ENCODE data around the gene CYP27B1. TPM values are rescaled to one million over a fixed set of nuclear protein-coding genes. Genes with fewer than 3 reads are reported as not detected.
A peak's percentile ranks its signal among the peaks of the same experiment; 100 is the strongest.

CYP27B1 gene, protein sequence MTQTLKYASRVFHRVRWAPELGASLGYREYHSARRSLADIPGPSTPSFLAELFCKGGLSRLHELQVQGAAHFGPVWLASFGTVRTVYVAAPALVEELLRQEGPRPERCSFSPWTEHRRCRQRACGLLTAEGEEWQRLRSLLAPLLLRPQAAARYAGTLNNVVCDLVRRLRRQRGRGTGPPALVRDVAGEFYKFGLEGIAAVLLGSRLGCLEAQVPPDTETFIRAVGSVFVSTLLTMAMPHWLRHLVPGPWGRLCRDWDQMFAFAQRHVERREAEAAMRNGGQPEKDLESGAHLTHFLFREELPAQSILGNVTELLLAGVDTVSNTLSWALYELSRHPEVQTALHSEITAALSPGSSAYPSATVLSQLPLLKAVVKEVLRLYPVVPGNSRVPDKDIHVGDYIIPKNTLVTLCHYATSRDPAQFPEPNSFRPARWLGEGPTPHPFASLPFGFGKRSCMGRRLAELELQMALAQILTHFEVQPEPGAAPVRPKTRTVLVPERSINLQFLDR
- total RNA-seq: under 0.01 TPM

GRCh38 chr12:57766464-57767304 lies at the start of gene CYP27B1:
CYP27B1 (minus strand) TSS chr12:57767078; CDS start chr12:57767041, 37 bp downstream.
- H3K4me3 ChIP-seq (ENCODE audit: low read length in 3 of 3): peak within 1 kb of the TSS; percentile 35 to 65 (median 59)
- H3K27me3 ChIP-seq (ENCODE audit: control insufficient read depth in 3 of 3, insufficient read depth in 3 of 3, low read length in 3 of 3): peaks cover 49 to 51% (median 50%) of the 10 kb centered on the region in 3 donors
- H3K36me3 ChIP-seq (ENCODE audit: control insufficient read depth in 3 of 3, insufficient read depth in 3 of 3, low read length in 3 of 3): peaks cover 20 to 30% (median 21%) of the 10 kb centered on the region in 3 donors
- H3K9ac ChIP-seq (ENCODE audit: low read depth in 1 of 3, low read length in 3 of 3): peak within 1 kb of the TSS; percentile 23 to 43 (median 40)
- H3K4me1 ChIP-seq (ENCODE audit: control insufficient read depth in 3 of 3, insufficient read depth in 3 of 3, low read length in 3 of 3): peaks cover 27 to 44% (median 33%) of the 10 kb centered on the region in 3 donors
- no peak within 1 kb of the TSS for H3K27ac ChIP-seq (ENCODE audit: low read depth, low read length)
- no peaks in the 10 kb centered on the region for H3K9me3 ChIP-seq (ENCODE audit: control insufficient read depth in 3 of 3, low read length in 3 of 3)

DNA sequence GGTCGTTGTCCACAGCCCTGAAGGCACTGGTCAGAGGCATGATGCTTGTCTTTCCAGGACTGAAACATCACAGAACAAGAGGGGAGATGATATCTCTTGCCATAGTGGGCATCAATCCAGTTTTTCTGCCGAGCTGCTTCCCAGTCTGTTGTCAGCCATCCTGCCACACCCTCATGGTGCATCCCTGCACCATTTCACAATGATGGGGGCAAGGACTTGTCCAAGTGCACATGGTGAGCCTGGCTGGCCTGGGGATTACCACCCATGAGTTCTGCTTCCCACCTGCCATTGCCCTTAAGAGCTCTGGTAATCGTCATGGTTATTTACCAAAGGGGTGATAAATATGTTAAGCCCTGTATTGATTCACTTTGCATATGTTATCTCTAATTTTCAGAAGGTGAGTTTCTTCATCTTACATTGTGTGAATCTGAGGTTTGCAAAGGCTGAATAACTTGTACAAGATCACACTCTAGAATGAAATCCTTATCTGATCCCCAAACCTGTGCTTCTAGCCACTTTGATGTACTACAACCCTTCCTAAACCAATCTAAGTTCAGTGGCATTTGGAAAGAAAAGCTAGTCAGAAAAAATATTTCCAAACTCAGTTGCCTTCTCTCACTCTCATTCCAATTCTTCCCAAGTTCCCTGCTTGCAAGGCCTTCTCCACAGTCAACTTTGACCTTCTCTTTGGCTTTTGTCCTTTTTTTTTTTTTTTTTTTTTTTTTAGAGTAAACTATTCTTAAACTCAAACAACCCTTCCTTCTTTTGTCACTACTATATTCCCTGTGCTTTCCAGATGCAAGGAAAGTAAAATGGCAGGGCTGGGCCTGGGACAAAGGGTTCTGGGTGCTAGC lies 49.4 kb upstream of the CYP27B1 start:
- peak overlapping the region in 1 of 3 donors; percentile 45 for H3K9ac ChIP-seq (ENCODE audit: low read depth in 1 of 3, low read length in 3 of 3)
- no peaks in the 10 kb centered on the region for H3K9me3 ChIP-seq (ENCODE audit: control insufficient read depth in 3 of 3, low read length in 3 of 3)
- H3K27me3 ChIP-seq (ENCODE audit: control insufficient read depth in 3 of 3, insufficient read depth in 3 of 3, low read length in 3 of 3): no peaks in the 10 kb centered on the region
- peaks cover 18 to 36% (median 36%) of the 10 kb centered on the region in 3 donors for H3K4me1 ChIP-seq (ENCODE audit: control insufficient read depth in 3 of 3, insufficient read depth in 3 of 3, low read length in 3 of 3)
- H3K27ac ChIP-seq (ENCODE audit: low read depth, low read length): peak overlapping the region; percentile 2
- peaks cover 39 to 46% (median 41%) of the 10 kb centered on the region in 3 donors for H3K36me3 ChIP-seq (ENCODE audit: control insufficient read depth in 3 of 3, insufficient read depth in 3 of 3, low read length in 3 of 3)
- H3K4me3 ChIP-seq (ENCODE audit: low read length in 3 of 3): no peak overlapping the region

DNA sequence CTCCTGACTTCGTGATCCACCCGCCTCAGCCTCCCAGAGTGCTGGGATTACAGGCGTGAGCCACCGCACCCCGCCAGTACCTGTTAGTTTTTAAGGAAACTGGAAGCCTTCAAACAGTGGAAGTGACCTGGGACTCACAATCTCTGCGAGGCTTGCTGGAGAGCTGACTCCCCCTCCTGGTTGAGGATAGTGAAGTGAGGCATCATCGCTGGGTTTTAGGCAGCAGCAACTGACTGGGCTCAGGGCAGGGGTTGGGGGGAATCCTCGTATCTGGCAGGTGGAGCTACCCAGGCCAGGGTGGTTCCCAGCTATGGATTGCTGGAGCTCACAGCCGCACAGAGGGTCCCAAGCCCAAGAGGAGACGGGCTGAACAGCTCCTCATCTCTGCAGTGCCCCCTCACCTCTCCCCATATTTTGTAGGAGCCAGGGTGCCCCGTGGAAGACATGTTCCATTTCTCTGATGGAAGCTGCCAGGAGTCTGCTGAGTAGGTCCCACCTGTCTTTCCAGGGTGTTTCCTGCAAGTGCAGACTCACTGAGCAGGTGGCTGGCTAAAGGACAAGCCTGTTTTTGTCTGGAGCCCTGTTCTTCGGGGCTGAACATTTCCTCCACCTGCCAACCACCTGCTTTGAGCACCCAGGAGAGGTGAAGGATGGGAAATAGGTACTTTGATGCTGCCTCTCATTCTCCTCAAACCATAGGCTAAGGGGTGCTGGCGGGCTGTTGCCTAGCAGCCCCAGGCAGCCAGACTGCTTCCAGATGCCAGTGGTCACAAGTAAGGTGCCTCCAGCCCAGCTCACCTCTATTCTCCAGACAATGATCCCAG lies 48.5 kb upstream of the CYP27B1 start:
- H3K4me1 ChIP-seq (ENCODE audit: control insufficient read depth in 3 of 3, insufficient read depth in 3 of 3, low read length in 3 of 3): peaks cover 18 to 36% (median 36%) of the 10 kb centered on the region in 3 donors
- no peaks in the 10 kb centered on the region for H3K9me3 ChIP-seq (ENCODE audit: control insufficient read depth in 3 of 3, low read length in 3 of 3)
- H3K36me3 ChIP-seq (ENCODE audit: control insufficient read depth in 3 of 3, insufficient read depth in 3 of 3, low read length in 3 of 3): peaks cover 44 to 48% (median 47%) of the 10 kb centered on the region in 3 donors
- no peak overlapping the region for H3K27ac ChIP-seq (ENCODE audit: low read depth, low read length)
- H3K27me3 ChIP-seq (ENCODE audit: control insufficient read depth in 3 of 3, insufficient read depth in 3 of 3, low read length in 3 of 3): no peaks in the 10 kb centered on the region
- peak overlapping the region in 1 of 3 donors; percentile 45 for H3K9ac ChIP-seq (ENCODE audit: low read depth in 1 of 3, low read length in 3 of 3)
- no peak overlapping the region for H3K4me3 ChIP-seq (ENCODE audit: low read length in 3 of 3)

DNA sequence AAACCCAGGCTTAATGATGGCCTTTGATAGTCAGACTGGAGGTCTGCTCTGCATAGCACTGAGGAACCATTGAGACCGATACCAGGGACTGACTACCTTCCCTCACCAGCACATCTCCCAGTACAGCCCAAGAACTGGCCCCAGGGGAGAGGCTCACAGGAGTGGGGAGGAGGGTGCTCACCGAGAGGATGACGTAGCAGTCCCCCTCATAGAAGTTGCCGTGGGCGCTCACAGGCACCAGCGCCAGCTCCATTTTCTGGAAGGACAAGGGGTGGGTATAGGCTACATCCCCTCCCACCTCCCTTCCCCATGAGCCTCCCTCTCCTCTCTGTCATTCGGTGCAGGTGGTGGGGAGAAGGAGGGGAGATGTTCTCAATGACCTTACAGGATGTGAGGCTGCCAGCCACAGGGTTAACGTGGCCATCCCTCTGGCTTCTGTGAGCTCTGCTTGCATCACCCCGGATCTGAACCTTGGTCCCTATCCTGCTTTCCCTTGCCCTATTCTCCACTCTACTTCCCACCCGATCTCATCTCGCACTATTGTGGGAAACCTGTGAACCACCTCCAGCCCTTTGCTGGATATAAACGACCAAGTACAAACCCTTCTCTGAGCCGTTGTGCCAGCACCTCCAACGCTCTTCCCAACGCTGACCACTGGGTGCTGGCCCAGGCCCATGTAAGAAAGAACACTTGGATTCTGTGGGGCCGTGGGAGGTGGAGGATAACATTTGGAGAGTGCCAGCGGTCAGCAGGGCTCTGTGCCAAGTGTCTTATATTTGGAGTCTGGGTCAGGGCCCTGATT lies 47.3 kb upstream of the CYP27B1 start:
- Histone ChIP-seq H3K9ac (ENCODE audit: low read depth in 1 of 3, low read length in 3 of 3) (peak overlapping the region in 1 of 3 donors; percentile 16), H3K4me3 (ENCODE audit: low read length in 3 of 3) (no peak overlapping the region), H3K4me1 (ENCODE audit: control insufficient read depth in 3 of 3, insufficient read depth in 3 of 3, low read length in 3 of 3) (peaks cover 18 to 36% (median 34%) of the 10 kb centered on the region in 3 donors), H3K36me3 (ENCODE audit: control insufficient read depth in 3 of 3, insufficient read depth in 3 of 3, low read length in 3 of 3) (peaks cover 52 to 59% (median 53%) of the 10 kb centered on the region in 3 donors), H3K27ac (ENCODE audit: low read depth, low read length) (no peak overlapping the region), H3K9me3 (ENCODE audit: control insufficient read depth in 3 of 3, low read length in 3 of 3) (no peaks in the 10 kb centered on the region), H3K27me3 (ENCODE audit: control insufficient read depth in 3 of 3, insufficient read depth in 3 of 3, low read length in 3 of 3) (no peaks in the 10 kb centered on the region)

DNA sequence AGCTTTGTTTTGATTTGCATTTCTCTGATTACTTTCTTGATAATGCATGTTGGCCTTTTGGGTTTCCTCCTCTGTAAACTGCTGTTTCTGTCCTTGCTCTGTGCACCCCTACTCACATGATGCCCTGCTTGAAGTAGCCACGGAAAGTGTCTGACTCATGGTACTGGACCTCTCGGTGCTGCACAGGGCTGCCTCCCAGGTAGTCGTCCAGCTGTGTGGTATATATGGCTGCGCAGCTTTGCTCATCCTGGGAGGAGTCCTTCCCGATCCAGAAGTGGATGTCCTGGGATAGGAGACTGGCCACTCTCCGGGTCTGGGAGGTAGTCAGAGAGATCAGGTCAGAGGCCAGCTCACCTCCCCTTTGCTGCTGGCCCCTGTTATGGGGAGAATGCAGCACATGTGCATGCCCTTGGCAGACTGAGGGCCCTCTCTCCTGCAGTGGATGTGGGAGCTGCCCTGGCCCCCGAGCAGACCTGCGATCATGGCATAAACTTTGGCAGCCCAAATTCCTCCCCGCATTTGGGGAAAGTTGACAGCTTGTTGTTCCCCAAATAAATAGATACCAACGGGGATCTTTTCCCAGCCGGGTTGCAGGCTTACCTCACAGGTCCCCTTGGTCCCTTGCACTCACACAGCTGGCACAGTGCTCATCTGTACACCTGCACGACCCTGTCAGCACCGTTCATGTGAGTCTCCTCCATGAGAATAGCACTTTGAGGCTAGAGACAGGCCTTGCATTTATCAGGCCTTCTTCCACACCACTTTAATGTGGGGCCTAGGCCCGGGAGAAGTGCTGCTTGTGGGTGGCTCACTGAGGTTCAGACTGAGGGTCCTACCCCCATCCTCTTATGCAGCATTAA lies 46.5 kb upstream of the CYP27B1 start:
- Histone ChIP-seq H3K27ac (ENCODE audit: low read depth, low read length) (no peak overlapping the region), H3K36me3 (ENCODE audit: control insufficient read depth in 3 of 3, insufficient read depth in 3 of 3, low read length in 3 of 3) (peaks cover 52 to 61% (median 56%) of the 10 kb centered on the region in 3 donors), H3K9me3 (ENCODE audit: control insufficient read depth in 3 of 3, low read length in 3 of 3) (no peaks in the 10 kb centered on the region), H3K9ac (ENCODE audit: low read depth in 1 of 3, low read length in 3 of 3) (no peak overlapping the region), H3K4me3 (ENCODE audit: low read length in 3 of 3) (no peak overlapping the region), H3K27me3 (ENCODE audit: control insufficient read depth in 3 of 3, insufficient read depth in 3 of 3, low read length in 3 of 3) (no peaks in the 10 kb centered on the region), H3K4me1 (ENCODE audit: control insufficient read depth in 3 of 3, insufficient read depth in 3 of 3, low read length in 3 of 3) (peaks cover 18 to 36% (median 33%) of the 10 kb centered on the region in 3 donors)

DNA sequence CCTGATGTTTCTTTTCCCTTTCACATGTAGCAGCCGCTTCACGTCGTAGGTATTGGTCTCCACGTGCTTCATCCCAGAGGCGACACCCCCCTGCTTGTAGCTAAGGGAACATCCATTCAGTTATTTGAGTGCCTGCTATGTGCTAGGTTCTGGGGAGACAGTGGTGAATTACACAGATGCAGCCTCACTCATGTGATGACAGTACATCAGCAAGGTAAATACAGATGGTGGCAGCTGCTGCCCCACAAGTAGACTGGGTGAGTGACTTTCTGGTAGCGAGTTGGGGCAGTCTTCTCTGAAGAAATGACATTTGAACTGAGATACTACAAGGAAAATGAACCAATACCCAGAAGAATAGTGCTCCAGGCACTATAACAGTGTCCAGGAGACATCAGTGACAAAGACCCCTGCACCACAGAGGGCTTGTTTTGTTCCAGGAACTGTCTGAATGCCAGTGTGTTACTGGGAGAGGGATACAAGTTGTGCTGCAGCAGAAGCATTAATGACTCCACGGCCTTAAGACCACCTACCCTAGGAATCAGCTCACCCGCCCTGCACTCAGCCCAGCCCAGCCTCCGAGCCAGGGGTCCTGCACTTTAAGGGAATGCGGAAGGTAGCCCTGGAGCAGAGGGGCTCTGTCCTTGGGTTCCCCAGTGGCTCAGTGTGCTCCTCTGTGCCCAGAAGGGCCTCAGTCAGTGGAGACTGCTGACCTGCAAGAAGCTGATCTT lies 44.3 kb upstream of the CYP27B1 start:
- Histone ChIP-seq H3K27ac (ENCODE audit: low read depth, low read length) (no peak overlapping the region), H3K4me3 (ENCODE audit: low read length in 3 of 3) (no peak overlapping the region), H3K36me3 (ENCODE audit: control insufficient read depth in 3 of 3, insufficient read depth in 3 of 3, low read length in 3 of 3) (peaks cover 71 to 81% (median 76%) of the 10 kb centered on the region in 3 donors), H3K4me1 (ENCODE audit: control insufficient read depth in 3 of 3, insufficient read depth in 3 of 3, low read length in 3 of 3) (peaks cover 6 to 23% (median 20%) of the 10 kb centered on the region in 3 donors), H3K9me3 (ENCODE audit: control insufficient read depth in 3 of 3, low read length in 3 of 3) (no peaks in the 10 kb centered on the region), H3K27me3 (ENCODE audit: control insufficient read depth in 3 of 3, insufficient read depth in 3 of 3, low read length in 3 of 3) (no peaks in the 10 kb centered on the region), H3K9ac (ENCODE audit: low read depth in 1 of 3, low read length in 3 of 3) (no peak overlapping the region)

- no peak overlapping the region for H3K27ac ChIP-seq (ENCODE audit: low read depth, low read length)
- H3K9ac ChIP-seq (ENCODE audit: low read depth in 1 of 3, low read length in 3 of 3): no peak overlapping the region
- H3K4me3 ChIP-seq (ENCODE audit: low read length in 3 of 3): no peak overlapping the region
- peaks cover 72 to 77% (median 73%) of the 10 kb centered on the region in 3 donors for H3K36me3 ChIP-seq (ENCODE audit: control insufficient read depth in 3 of 3, insufficient read depth in 3 of 3, low read length in 3 of 3)
- no peaks in the 10 kb centered on the region for H3K9me3 ChIP-seq (ENCODE audit: control insufficient read depth in 3 of 3, low read length in 3 of 3)
- peaks cover 3 to 16% (median 13%) of the 10 kb centered on the region in 3 donors for H3K4me1 ChIP-seq (ENCODE audit: control insufficient read depth in 3 of 3, insufficient read depth in 3 of 3, low read length in 3 of 3)
- H3K27me3 ChIP-seq (ENCODE audit: control insufficient read depth in 3 of 3, insufficient read depth in 3 of 3, low read length in 3 of 3): no peaks in the 10 kb centered on the region
Observed at GRCh38 chr12:57810450-57810849, 43.6 kb upstream of the CYP27B1 start.
